ENCODE measurements around the gene CYP2A13. TPM values are rescaled to one million over a fixed set of nuclear protein-coding genes. Genes with fewer than 3 reads are reported as not detected.
"Not testable (repeated sequence)": the region's sequence is repeated elsewhere in the genome, so short reads cannot be mapped to it uniquely, and the experiment has no call there.

The CYP2A13 gene, protein sequence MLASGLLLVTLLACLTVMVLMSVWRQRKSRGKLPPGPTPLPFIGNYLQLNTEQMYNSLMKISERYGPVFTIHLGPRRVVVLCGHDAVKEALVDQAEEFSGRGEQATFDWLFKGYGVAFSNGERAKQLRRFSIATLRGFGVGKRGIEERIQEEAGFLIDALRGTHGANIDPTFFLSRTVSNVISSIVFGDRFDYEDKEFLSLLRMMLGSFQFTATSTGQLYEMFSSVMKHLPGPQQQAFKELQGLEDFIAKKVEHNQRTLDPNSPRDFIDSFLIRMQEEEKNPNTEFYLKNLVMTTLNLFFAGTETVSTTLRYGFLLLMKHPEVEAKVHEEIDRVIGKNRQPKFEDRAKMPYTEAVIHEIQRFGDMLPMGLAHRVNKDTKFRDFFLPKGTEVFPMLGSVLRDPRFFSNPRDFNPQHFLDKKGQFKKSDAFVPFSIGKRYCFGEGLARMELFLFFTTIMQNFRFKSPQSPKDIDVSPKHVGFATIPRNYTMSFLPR
- total RNA-seq (2014; rRNA removed; shearing (Covaris generic)), result not detected in 2 replicates
- not detected in 2 replicates for total RNA-seq (2022)
- not detected for Bru-seq, nascent RNA
- BruChase-seq, experiment 1, labeled RNA remaining after a 6-hour chase, result not detected
- not detected for BruChase-seq, experiment 2, labeled RNA remaining after a 2-hour chase
- long read RNA-seq, result 0 reads

DNA sequence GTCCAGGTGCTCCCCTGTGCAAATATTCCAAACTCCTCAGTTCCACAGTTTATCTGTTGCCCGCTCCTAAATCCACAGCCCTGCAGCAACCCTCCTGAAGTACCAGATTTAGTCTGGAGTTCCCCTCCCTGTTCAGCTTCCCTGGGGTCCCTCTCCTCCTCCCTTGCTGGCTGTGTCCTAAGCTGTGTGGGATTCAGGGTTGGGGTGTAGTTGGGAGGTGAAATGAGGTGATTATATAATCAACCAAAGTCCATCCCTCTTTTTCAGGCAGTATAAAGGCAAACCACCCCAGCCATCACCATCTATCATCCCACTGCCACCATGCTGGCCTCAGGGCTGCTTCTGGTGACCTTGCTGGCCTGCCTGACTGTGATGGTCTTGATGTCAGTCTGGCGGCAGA, at the start of gene CYP2A13:
Gene CYP2A13, plus strand, starts transcription at position 301 of the 400 bp plus-strand sequence. Its CDS starts 21 bp downstream, at position 322.
- Histone ChIP-seq H3K79me2 (ENCODE audit: insufficient read depth, low read depth, low read length) (no peaks in the 10 kb centered on the region), H3K9me2 (ENCODE audit: insufficient read depth, low read length) (no peaks in the 10 kb centered on the region), H3K4me2 (ENCODE audit: low read length) (no peak within 1 kb of the TSS), H3K27ac (ENCODE audit: low read depth, low read length, poor library complexity, severe bottlenecking) (no peak within 1 kb of the TSS), H2AFZ (ENCODE audit: low read length) (no peak within 1 kb of the TSS), H4K20me1 (ENCODE audit: insufficient read depth, low read length) (no peaks in the 10 kb centered on the region), H3K4me3 (ENCODE audit: low read depth, low read length, poor library complexity, severe bottlenecking) (no peak within 1 kb of the TSS), H3K4me1 (ENCODE audit: insufficient read depth, low read length, poor library complexity, severe bottlenecking) (no peaks in the 10 kb centered on the region), H3K36me3 (ENCODE audit: insufficient read depth, low read length) (no peaks in the 10 kb centered on the region), H3K9me3 (ENCODE audit: low read length) (no peaks in the 10 kb centered on the region)
- DNase-seq (ENCODE audit: low spot score), result no peak
- no TSS peak for BruUV-seq (replicated peaks)
- POLR2A ChIA-PET, result no interaction called here
- TF ChIP-seq EZH2phosphoT487 (IDR thresholded peaks at IDR 0.05; ENCODE audit: borderline replicate concordance, low read depth, low read length), result no peak
- CTCF ChIA-PET (ENCODE audit: unreplicated experiment), result no interaction called here
- intact Hi-C loops (cut with micrococcal nuclease; ENCODE audit: unreplicated experiment), result no loop called here

DNA sequence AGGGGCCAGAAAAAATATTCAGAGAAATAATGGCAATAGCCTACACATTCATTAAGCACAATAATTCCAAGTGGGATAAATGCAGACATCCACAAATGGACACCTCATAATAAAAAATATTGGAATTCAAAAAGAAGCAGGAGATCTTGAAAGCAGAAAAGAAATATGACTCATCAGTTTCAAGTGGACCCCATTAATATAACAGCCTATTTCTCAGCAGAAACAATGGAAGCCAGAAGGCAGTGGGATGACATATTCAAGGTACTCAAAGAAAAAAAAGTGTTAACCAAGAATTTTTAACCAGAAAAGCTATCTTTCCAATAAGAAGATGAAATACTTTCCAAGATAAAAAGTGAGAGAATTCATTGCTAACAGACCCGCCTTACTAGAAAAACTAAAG, 48.4 kb upstream of the CYP2A13 start:
- Histone ChIP-seq H3K4me1 (ENCODE audit: insufficient read depth, low read length, poor library complexity, severe bottlenecking) (no peaks in the 10 kb centered on the region), H3K79me2 (ENCODE audit: insufficient read depth, low read depth, low read length) (no peaks in the 10 kb centered on the region), H2AFZ (ENCODE audit: low read length) (no peak overlapping the region), H4K20me1 (ENCODE audit: insufficient read depth, low read length) (no peaks in the 10 kb centered on the region), H3K9me2 (ENCODE audit: insufficient read depth, low read length) (no peaks in the 10 kb centered on the region), H3K4me3 (ENCODE audit: low read depth, low read length, poor library complexity, severe bottlenecking) (no peak overlapping the region), H3K36me3 (ENCODE audit: insufficient read depth, low read length) (no peaks in the 10 kb centered on the region), H3K27ac (ENCODE audit: low read depth, low read length, poor library complexity, severe bottlenecking) (no peak overlapping the region), H3K9me3 (ENCODE audit: low read length) (no peaks in the 10 kb centered on the region), H3K4me2 (ENCODE audit: low read length) (no peak overlapping the region)
- POLR2A ChIA-PET, result no interaction called here
- CTCF ChIA-PET (ENCODE audit: unreplicated experiment), result no interaction called here
- no TSS peak for BruUV-seq (replicated peaks)
- intact Hi-C loops (cut with micrococcal nuclease; ENCODE audit: unreplicated experiment), result no loop called here
- no peak for DNase-seq (ENCODE audit: low spot score)
- TF ChIP-seq, protein P1, sequence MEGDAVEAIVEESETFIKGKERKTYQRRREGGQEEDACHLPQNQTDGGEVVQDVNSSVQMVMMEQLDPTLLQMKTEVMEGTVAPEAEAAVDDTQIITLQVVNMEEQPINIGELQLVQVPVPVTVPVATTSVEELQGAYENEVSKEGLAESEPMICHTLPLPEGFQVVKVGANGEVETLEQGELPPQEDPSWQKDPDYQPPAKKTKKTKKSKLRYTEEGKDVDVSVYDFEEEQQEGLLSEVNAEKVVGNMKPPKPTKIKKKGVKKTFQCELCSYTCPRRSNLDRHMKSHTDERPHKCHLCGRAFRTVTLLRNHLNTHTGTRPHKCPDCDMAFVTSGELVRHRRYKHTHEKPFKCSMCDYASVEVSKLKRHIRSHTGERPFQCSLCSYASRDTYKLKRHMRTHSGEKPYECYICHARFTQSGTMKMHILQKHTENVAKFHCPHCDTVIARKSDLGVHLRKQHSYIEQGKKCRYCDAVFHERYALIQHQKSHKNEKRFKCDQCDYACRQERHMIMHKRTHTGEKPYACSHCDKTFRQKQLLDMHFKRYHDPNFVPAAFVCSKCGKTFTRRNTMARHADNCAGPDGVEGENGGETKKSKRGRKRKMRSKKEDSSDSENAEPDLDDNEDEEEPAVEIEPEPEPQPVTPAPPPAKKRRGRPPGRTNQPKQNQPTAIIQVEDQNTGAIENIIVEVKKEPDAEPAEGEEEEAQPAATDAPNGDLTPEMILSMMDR (conservative IDR thresholded peaks at IDR 0.05; ENCODE audit: low read length), result no peak
- no peak for TF ChIP-seq EZH2phosphoT487 (IDR thresholded peaks at IDR 0.05; ENCODE audit: borderline replicate concordance, low read depth, low read length)

DNA sequence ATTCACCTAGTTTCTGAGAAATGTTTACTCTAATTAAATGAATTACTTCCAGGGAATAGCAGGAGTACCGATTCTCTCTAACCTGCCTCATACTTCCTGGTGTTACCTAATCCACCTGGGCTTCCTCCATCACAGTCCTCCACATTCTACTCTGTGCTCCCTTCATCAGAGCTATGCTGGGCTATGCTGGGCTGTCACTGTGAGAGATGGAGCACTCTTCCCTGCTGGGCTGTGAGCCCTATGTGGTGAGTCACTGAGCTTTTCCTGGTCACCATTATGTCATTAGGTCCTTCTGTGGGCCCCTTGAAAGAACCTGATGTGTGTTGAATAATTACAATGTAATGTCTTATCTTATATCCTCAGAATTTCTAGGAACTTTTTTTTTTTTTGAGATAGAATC, 43.2 kb upstream of the CYP2A13 start:
- H3K36me3 ChIP-seq (ENCODE audit: insufficient read depth, low read length); H3K4me2 ChIP-seq (ENCODE audit: low read length); H3K4me1 ChIP-seq (ENCODE audit: insufficient read depth, low read length, poor library complexity, severe bottlenecking); H2AFZ ChIP-seq (ENCODE audit: low read length); H3K27ac ChIP-seq (ENCODE audit: low read depth, low read length, poor library complexity, severe bottlenecking); BruUV-seq (replicated peaks); DNase-seq (ENCODE audit: low spot score); CTCF ChIA-PET (ENCODE audit: unreplicated experiment); H3K4me3 ChIP-seq (ENCODE audit: low read depth, low read length, poor library complexity, severe bottlenecking); H4K20me1 ChIP-seq (ENCODE audit: insufficient read depth, low read length); H3K9me3 ChIP-seq (ENCODE audit: low read length); intact Hi-C loops (cut with micrococcal nuclease; ENCODE audit: unreplicated experiment); H3K9me2 ChIP-seq (ENCODE audit: insufficient read depth, low read length); H3K79me2 ChIP-seq (ENCODE audit: insufficient read depth, low read depth, low read length): not testable (repeated sequence)
- POLR2A ChIA-PET, result interaction anchor here (0.6 kb wide), 1 partner anchor 30 kb away, joined by 4 read pairs; no protein-coding TSS in a partner anchor
